Gastrocnemius medialis (tissue), 4 donors: ENCODE results near the gene RNF113B.

Source experiments
- POLR2A ChIP-seq, 2 donors: fragments of 450-650 bp; IDR thresholded peaks; one replicate each; pipeline ENCODE4 v1.6.1; 2017; ENCODE audit warnings: antibody characterized with exemption in 2 of 2, mild to moderate bottlenecking in 2 of 2, moderate library complexity in 2 of 2
- TF ChIP-seq, protein P1 (sequence below), 5 experiments: fragments of 450-650 bp in 3 of 5; fragments of 200-600 bp in 2 of 5; sonication (generic) in 2 of 5; IDR thresholded peaks in 4 of 5; conservative IDR thresholded peaks in 1 of 5; 1 replicate in 4 of 5; 2 replicates in 1 of 5; pipeline ENCODE4 v1.5.1; 2016 to 2019; ENCODE audit warnings: antibody characterized with exemption in 5 of 5, mild to moderate bottlenecking in 3 of 5, moderate library complexity in 3 of 5

- TF ChIP-seq, protein P1, sequence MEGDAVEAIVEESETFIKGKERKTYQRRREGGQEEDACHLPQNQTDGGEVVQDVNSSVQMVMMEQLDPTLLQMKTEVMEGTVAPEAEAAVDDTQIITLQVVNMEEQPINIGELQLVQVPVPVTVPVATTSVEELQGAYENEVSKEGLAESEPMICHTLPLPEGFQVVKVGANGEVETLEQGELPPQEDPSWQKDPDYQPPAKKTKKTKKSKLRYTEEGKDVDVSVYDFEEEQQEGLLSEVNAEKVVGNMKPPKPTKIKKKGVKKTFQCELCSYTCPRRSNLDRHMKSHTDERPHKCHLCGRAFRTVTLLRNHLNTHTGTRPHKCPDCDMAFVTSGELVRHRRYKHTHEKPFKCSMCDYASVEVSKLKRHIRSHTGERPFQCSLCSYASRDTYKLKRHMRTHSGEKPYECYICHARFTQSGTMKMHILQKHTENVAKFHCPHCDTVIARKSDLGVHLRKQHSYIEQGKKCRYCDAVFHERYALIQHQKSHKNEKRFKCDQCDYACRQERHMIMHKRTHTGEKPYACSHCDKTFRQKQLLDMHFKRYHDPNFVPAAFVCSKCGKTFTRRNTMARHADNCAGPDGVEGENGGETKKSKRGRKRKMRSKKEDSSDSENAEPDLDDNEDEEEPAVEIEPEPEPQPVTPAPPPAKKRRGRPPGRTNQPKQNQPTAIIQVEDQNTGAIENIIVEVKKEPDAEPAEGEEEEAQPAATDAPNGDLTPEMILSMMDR (IDR thresholded peaks at IDR 0.05 in 4 of 5, conservative IDR thresholded peaks at IDR 0.05 in 1 of 5), result no peak
- TF ChIP-seq POLR2A (IDR thresholded peaks at IDR 0.05), result no peak
Observed at GRCh38 chr13:98187965-98188261, 10.8 kb upstream of the RNF113B start.
